OCI-LY7 (cell line): ENCODE data around the gene PIP5K1C.

Experiments used
- CTCF ChIP-seq: fragments of 200-600 bp; sonication (generic); conservative IDR thresholded peaks from 2 replicates; pipeline ENCODE4 v1.5.1; 2014; ENCODE audit warnings: mild to moderate bottlenecking, antibody characterized with exemption, low read length, moderate library complexity, mixed read lengths
- EZH2phosphoT487 ChIP-seq: fragments of 200-600 bp; sonication (generic); IDR thresholded peaks from 2 replicates; pipeline ENCODE4 v1.6.1; 2018; ENCODE audit warnings: low read depth, borderline replicate concordance, mild to moderate bottlenecking, mixed run types, antibody characterized with exemption, low read length, moderate library complexity, mixed read lengths

DNA sequence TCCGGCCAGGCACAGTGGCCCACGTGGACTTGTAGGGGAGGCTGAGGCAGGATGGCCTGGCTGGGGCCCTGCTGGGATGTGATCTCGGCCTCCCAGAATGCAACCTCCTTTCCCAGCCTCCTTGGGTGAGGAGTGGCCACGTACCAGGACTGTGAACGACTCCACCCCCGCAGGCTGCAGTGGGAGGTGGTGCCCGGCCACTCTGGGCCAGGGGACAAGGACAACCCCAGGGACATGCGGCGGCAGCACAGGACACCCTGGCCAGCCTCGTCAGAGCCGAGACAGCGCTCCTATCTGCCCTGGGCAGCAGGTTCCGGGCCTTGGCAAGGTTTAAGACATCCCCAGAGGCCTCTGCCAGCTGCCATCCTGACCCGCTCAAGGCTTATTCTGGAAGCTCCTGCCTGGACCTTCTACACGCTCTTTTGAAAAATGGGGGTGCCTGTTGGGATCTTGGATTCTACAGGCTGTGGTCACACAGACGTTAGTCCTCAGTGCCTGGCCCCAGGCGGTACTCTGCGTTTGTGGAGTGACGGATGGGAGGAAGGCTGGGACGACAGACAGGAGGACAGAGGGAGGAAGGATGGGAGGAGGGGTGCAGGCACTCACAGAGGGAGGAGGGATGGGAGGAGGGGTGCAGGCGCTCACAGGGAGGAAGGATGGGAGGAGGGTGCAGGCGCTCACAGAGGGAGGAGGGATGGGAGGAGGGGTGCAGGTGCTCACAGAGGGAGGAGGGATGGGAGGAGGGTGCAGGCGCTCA, 53.8 kb downstream of the PIP5K1C start:
- TF ChIP-seq CTCF (no peak), EZH2phosphoT487 (no peak)
